ENCODE results near the gene TDRD10.

TDRD10 gene

DNA sequence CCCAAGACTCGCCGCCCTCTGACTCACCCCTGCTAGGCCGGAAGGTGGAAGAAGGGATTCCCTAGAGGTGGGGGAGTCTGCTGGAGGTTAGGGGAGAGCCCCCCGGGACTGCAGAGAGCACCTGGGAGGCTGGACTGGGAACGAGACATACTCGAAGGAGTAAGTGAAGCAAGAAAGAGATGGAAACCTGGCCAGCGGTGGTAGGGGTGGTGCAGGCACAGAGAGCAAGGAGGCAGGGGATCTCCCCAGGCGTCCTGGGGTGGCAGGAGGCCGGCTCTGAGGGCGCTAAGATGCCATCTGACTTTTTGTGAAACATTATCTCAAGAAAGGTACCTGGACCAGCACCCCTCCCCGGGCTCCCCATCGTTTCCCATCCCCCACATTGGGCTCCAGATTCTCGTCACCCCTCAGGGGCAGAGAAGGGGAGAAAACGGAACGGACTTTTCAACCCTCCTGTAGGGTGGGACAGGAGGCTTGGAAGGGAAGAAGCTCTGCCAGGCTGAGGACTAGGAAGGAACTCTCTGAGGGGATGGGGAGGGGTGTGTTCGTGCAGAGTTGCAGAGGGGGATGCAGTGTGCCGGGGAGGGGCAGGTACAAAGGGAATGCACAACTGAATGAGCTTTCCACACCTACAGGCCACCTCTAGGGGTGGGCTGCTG is 66.3 kb downstream of the TDRD10 start:
- in situ Hi-C loops (cut with HindIII; ENCODE audit: low pct_ligation_motif_present, low pct_unique_long_range_greater_than_20kb, low sequenced_read_pairs) = no loop called here
- no peak for DNase-seq

DNA sequence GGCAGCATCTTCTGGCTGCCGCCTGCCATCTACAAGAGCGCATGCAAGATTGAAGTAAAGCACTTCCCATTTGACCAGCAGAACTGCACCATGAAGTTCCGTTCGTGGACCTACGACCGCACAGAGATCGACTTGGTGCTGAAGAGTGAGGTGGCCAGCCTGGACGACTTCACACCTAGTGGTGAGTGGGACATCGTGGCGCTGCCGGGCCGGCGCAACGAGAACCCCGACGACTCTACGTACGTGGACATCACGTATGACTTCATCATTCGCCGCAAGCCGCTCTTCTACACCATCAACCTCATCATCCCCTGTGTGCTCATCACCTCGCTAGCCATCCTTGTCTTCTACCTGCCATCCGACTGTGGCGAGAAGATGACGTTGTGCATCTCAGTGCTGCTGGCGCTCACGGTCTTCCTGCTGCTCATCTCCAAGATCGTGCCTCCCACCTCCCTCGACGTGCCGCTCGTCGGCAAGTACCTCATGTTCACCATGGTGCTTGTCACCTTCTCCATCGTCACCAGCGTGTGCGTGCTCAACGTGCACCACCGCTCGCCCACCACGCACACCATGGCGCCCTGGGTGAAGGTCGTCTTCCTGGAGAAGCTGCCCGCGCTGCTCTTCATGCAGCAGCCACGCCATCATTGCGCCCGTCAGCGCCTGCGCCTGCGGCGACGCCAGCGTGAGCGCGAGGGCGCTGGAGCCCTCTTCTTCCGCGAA is 69.4 kb downstream of the TDRD10 start:
- no peak for DNase-seq
- in situ Hi-C loops (cut with HindIII; ENCODE audit: low pct_ligation_motif_present, low pct_unique_long_range_greater_than_20kb, low sequenced_read_pairs) = no loop called here

GRCh38 chr1:154571964-154572288 is 69.9 kb downstream of the TDRD10 start:
- in situ Hi-C loops (cut with HindIII; ENCODE audit: low pct_ligation_motif_present, low pct_unique_long_range_greater_than_20kb, low sequenced_read_pairs) = no loop called here
- DNase-seq = no peak

DNA sequence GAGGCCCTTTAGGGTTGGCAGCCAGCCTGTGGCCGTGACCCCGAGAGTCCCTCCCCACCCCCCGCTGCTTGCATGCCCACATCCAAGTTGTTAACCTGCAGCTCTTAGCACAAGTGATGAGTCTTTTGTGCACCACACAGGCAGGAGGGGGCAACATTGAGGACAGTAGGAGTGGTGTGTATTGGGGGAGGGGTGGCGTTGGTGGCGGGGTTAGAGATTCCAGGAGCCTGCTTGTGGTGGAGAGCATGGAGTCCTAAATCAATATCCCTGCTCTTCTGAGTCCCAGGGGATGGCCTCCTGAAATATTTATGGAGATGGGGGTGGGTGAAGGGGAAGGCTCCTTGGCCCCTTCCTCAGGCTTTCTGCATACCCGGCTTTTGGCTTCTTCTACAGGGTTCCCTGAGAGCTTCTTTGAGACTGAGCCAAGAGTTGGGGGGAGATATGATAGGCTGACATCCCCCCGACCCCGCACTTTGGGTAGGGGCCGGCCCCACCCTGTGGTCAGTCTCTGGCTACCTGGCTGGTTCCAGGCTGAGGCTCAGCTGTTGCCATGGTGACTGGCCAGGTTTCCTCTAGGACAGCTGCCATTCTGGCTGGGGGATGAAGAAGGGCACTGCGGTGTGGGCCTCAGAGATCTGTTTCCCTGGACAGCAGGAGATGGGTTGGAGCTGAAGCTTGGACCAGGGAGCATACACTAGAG is 70.6 kb downstream of the TDRD10 start:
- in situ Hi-C loops (cut with HindIII; ENCODE audit: low pct_ligation_motif_present, low pct_unique_long_range_greater_than_20kb, low sequenced_read_pairs) = no loop called here
- no peak for DNase-seq

DNA sequence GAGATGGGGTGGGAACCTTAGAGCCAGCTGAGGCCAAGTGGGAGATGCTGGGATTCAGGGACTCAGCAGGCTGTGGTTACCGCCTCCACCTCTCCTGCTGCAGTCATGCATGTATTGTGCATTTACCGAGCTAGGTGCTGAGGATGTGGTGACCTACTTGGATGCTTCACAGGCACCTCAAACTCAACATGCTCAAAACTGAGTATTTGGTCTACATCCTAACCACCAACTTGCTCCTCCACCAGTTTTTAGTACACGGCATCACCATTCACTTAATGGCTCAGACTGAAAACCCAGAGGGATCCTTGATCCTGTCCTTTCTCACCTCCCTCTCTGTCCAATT is 71.1 kb downstream of the TDRD10 start:
- in situ Hi-C loops (cut with HindIII; ENCODE audit: low pct_ligation_motif_present, low pct_unique_long_range_greater_than_20kb, low sequenced_read_pairs) = no loop called here
- no peak for DNase-seq

GRCh38 chr1:154574716-154575115 is 72.7 kb downstream of the TDRD10 start:
- in situ Hi-C loops (cut with HindIII; ENCODE audit: low pct_ligation_motif_present, low pct_unique_long_range_greater_than_20kb, low sequenced_read_pairs) = no loop called here
- DNase-seq = no peak

DNA sequence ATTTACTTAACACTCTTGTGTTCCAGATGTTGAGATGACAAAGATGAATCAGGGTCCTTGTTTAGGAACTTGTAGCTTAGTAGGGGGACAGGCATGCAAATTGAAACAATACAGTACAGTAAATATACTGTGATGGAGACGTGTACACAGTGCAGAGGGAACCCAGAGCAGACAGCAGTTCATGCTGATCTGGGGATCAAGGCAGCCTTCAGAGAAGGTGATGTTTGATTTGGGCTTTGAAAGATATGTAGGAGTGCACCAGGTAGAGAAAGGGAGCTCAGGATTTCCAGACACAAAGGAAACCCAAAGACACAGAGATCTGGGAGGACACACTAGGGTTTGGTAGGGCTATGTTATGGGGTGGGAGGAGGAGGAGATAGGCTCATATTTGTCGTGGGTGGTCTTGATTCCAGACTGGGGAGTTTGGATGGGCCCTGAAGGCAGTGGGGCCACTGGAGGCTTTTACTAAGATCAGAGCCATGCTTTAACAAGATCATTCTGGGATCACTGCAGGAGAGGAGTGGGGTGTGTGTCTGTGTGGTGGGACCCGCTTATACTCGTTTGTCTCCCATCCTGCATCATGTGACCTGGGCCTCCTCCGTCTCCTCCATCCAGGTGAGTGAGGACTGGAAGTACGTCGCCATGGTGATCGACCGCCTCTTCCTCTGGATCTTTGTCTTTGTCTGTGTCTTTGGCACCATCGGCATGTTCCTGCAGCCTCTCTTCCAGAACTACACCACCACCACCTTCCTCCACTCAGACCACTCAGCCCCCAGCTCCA is 73.3 kb downstream of the TDRD10 start:
- in situ Hi-C loops (cut with HindIII; ENCODE audit: low pct_ligation_motif_present, low pct_unique_long_range_greater_than_20kb, low sequenced_read_pairs) = no loop called here
- no peak for DNase-seq

GRCh38 chr1:154575951-154576566 is 74.0 kb downstream of the TDRD10 start:
- no peak for DNase-seq
- in situ Hi-C loops (cut with HindIII; ENCODE audit: low pct_ligation_motif_present, low pct_unique_long_range_greater_than_20kb, low sequenced_read_pairs) = no loop called here

- in situ Hi-C loops (cut with HindIII; ENCODE audit: low pct_ligation_motif_present, low pct_unique_long_range_greater_than_20kb, low sequenced_read_pairs) = no loop called here
- DNase-seq = no peak
Measured at GRCh38 chr1:154577346-154578057, 75.5 kb downstream of the TDRD10 start.

DNA sequence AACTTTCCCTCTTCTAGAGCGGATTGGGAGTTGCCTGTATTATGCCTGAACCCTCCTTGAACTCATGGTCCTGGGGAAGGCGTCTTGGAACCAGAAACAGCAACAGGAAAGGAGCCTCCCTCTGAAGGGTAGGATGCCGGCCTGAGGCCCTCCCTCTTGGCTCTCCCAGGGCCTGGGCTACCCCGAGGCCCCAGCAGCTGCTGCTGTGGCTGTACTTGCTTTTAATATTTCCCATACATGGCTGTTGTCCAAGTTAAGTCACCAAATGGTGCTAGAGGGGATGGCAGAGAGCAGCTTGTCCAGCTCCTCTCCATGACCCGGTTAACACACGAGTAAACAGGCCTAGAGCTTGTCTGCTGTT is 76.0 kb downstream of the TDRD10 start:
- DNase-seq = no peak
- in situ Hi-C loops (cut with HindIII; ENCODE audit: low pct_ligation_motif_present, low pct_unique_long_range_greater_than_20kb, low sequenced_read_pairs) = no loop called here

- no peak for DNase-seq
- in situ Hi-C loops (cut with HindIII; ENCODE audit: low pct_ligation_motif_present, low pct_unique_long_range_greater_than_20kb, low sequenced_read_pairs) = no loop called here
Measured at GRCh38 chr1:154579374-154579773, 77.4 kb downstream of the TDRD10 start.

DNA sequence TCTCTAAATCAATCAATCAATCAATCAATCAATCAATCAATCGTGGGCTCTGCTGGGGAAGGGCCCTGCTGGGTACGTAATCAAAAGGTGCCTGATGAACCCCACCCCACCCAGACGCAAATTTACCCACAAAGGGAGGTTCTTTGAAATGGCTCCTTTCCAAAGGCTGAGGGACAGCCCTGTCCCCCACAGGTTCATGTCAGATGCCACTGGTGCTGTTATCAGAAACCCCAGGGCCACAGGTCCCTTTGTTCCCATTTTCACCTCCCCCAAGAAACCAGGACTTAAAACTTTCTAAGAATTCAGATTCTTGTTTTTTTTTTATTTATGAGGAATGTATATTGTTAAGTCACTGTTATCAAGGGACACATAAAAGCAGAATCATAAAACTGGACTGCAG is 79.7 kb downstream of the TDRD10 start:
- in situ Hi-C loops (cut with HindIII; ENCODE audit: low pct_ligation_motif_present, low pct_unique_long_range_greater_than_20kb, low sequenced_read_pairs) = no loop called here

GRCh38 chr1:154582885-154583284 is 80.9 kb downstream of the TDRD10 start:
- in situ Hi-C loops (cut with HindIII; ENCODE audit: low pct_ligation_motif_present, low pct_unique_long_range_greater_than_20kb, low sequenced_read_pairs) = no loop called here

More for the DNA sequence above, 79.7 kb downstream of the TDRD10 start:
- DNase-seq = no peak

DNA sequence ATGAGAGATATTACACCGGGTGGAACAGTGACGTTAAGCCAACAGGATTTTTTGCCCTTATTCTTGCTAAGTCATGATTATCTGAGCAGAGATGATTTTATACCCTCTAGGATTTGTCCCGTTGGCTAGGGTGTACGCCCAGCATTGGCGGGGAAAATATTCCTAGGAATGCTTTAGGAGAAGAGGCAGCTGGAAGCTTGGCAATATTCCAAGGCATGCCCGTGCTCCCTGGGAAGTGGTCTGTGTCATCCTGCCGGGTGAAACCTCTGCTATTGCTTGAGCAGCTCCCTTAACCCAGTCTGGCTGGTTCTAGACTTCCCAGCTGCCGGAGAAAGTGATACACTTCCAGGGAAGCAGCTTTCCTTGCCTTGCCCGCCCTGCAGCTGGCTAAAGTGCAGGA is 81.8 kb downstream of the TDRD10 start:
- in situ Hi-C loops (cut with HindIII; ENCODE audit: low pct_ligation_motif_present, low pct_unique_long_range_greater_than_20kb, low sequenced_read_pairs) = no loop called here
- DNase-seq = no peak

More at GRCh38 chr1:154582885-154583284, 80.9 kb downstream of the TDRD10 start:
- DNase-seq = no peak

DNA sequence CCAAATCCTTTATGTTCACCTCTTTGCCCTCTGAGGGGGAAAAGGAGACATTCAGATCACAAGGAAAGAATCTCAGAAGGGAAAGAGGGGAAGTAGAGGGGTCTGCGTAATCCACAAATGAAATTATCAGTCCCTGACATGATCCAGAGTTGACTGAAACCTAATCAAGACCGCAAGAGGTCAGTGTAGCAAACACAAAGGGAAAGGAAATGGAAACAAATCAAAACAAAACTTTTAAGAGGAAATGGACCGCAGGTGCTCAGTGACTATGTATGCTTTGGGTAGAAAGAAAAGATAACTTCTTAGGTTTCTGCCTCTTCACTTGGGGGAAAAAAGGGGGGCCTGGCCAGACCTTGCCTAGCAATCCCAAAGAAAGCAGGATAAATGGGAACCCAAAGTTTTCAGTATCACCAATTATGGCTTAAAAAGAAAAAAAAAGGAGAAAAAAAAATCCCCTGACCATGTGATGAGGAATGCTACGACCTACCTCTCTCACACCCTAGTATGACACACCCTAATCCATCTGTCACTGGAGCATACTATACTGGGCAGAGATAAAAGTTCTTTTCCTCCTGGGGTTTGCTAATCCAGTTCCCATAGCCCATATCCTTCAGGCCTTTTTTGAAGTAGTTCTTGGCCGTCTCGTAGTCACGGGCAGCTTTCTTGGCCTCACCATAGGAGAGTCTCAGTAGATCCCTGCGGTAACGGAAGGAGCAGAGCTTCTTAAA is 82.4 kb downstream of the TDRD10 start:
- in situ Hi-C loops (cut with HindIII; ENCODE audit: low pct_ligation_motif_present, low pct_unique_long_range_greater_than_20kb, low sequenced_read_pairs) = no loop called here
- DNase-seq = no peak

DNA sequence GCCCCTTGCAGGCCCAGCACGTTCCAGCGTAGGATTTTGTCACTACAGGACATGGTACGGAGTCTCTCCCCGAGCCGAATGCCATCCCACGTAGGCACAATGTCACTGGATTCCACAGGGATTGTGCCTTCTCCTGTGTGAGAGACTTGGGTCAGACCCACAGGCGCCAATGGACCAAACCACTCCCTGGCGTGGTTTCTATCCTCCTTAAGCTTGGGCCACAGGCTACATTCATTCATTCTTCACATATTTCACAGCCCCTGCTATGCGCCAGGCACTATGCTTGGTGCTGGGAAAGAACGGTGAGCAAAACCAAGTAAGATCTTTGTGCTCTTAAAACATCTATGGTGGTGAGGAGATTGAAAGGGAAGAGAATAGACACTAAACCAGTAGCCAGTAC is 84.2 kb downstream of the TDRD10 start:
- in situ Hi-C loops (cut with HindIII; ENCODE audit: low pct_ligation_motif_present, low pct_unique_long_range_greater_than_20kb, low sequenced_read_pairs) = no loop called here
- no peak for DNase-seq

- no peak for DNase-seq
- in situ Hi-C loops (cut with HindIII; ENCODE audit: low pct_ligation_motif_present, low pct_unique_long_range_greater_than_20kb, low sequenced_read_pairs) = no loop called here
Measured at GRCh38 chr1:154586641-154587040, 84.6 kb downstream of the TDRD10 start.

DNA sequence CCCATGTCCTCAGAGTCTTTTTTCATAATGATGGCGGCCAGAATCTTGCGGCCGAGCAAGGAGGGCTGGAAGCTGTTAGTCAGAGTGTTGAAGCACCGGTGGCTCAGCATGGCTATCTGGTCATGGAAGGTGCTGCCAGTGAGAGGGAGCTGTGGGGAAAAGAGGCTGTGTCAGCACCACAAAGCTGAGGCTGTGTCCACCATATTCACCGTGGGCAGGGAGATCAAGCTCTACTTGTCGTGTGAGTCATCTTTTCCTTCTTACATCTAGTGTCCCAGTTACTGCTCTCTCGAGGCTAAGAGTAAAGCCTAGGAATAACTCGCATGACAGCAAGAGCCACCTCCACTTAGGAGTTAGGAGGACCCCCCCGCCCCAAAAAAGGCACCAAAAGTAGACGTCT is 87.8 kb downstream of the TDRD10 start:
- DNase-seq = no peak
- in situ Hi-C loops (cut with HindIII; ENCODE audit: low pct_ligation_motif_present, low pct_unique_long_range_greater_than_20kb, low sequenced_read_pairs) = no loop called here

All from ACHN (cell line).